ENCODE measurements around the gene OCLN. TPM values are rescaled to one million over a fixed set of nuclear protein-coding genes. Genes with fewer than 3 reads are reported as not detected.
"Not testable (repeated sequence)": the region's sequence is repeated elsewhere in the genome, so short reads cannot be mapped to it uniquely, and the experiment has no call there.

OCLN gene
- total and polyA plus RNA-seq, 7 experiments from 2014 or later, result 0.07 to 8.5 (median 1.6) TPM

GRCh38 chr5:69453487-69453886 lies 39.1 kb upstream of the OCLN start:
- H3K27ac Mint-ChIP-seq; POLR2A ChIA-PET; H3K36me3 ChIP-seq (ENCODE audit: control insufficient read depth in 2 of 3, insufficient read depth in 3 of 3, low read length in 3 of 3); H3K27me3 Mint-ChIP-seq; H3K4me1 Mint-ChIP-seq; H3K4me3 Mint-ChIP-seq; CTCF ChIA-PET; H3K4me1 ChIP-seq (ENCODE audit: control insufficient read depth in 2 of 2, insufficient read depth in 2 of 2, low read length in 2 of 2); H3K4me3 ChIP-seq (ENCODE audit: low read length); H3K27ac ChIP-seq (ENCODE audit: low read depth, low read length); intact Hi-C loops (cut with micrococcal nuclease); ATAC-seq; H3K36me3 Mint-ChIP-seq; H3K9me3 ChIP-seq (ENCODE audit: control insufficient read depth in 2 of 3, low read length in 3 of 3); DNase-seq; H3K9me3 Mint-ChIP-seq; H3K27me3 ChIP-seq (ENCODE audit: control insufficient read depth in 2 of 2, insufficient read depth in 2 of 2, low read length in 2 of 2): not testable (repeated sequence)

GRCh38 chr5:69454460-69455249 lies 37.9 kb upstream of the OCLN start:
- peaks cover 0 to 3% (median 0%) of the 10 kb centered on the region in 5 donors for H3K36me3 Mint-ChIP-seq
- no peak for ATAC-seq
- CTCF ChIA-PET, result interaction anchor here (1.1 kb wide), 1 partner anchor 14 kb away, joined by 3 read pairs; no protein-coding TSS in a partner anchor

GRCh38 chr5:69455428-69455988 lies 37.1 kb upstream of the OCLN start:
- H3K4me3 Mint-ChIP-seq; H3K9me3 ChIP-seq (ENCODE audit: control insufficient read depth in 2 of 3, low read length in 3 of 3); H3K4me1 ChIP-seq (ENCODE audit: control insufficient read depth in 2 of 2, insufficient read depth in 2 of 2, low read length in 2 of 2); intact Hi-C loops (cut with micrococcal nuclease); H3K27ac Mint-ChIP-seq; H3K27me3 ChIP-seq (ENCODE audit: control insufficient read depth in 2 of 2, insufficient read depth in 2 of 2, low read length in 2 of 2); H3K4me1 Mint-ChIP-seq; H3K36me3 ChIP-seq (ENCODE audit: control insufficient read depth in 2 of 3, insufficient read depth in 3 of 3, low read length in 3 of 3); DNase-seq; ATAC-seq; H3K36me3 Mint-ChIP-seq; H3K4me3 ChIP-seq (ENCODE audit: low read length); H3K27ac ChIP-seq (ENCODE audit: low read depth, low read length); POLR2A ChIA-PET: not testable (repeated sequence)
- CTCF ChIA-PET, result interaction anchor here (1.1 kb wide), 1 partner anchor 15 kb away, joined by 3 read pairs; no protein-coding TSS in a partner anchor
- Mint-ChIP-seq H3K27me3 (peaks cover 0 to 11% (median 6%) of the 10 kb centered on the region in 5 donors), H3K9me3 (peaks cover 0 to 12% (median 4%) of the 10 kb centered on the region in 11 donors)

More at GRCh38 chr5:69454460-69455249, 37.9 kb upstream of the OCLN start:
- no peaks in the 10 kb centered on the region for H3K27me3 ChIP-seq (ENCODE audit: control insufficient read depth in 2 of 2, insufficient read depth in 2 of 2, low read length in 2 of 2)
- no peak overlapping the region for H3K4me3 ChIP-seq (ENCODE audit: low read length)
- H3K27ac Mint-ChIP-seq, result no peak overlapping the region
- H3K4me3 Mint-ChIP-seq, result no peak overlapping the region
- no peaks in the 10 kb centered on the region for H3K4me1 ChIP-seq (ENCODE audit: control insufficient read depth in 2 of 2, insufficient read depth in 2 of 2, low read length in 2 of 2)
- peaks cover 0 to 11% (median 6%) of the 10 kb centered on the region in 5 donors for H3K27me3 Mint-ChIP-seq
- H3K27ac ChIP-seq (ENCODE audit: low read depth, low read length), result no peak overlapping the region
- DNase-seq, result no peak
- POLR2A ChIA-PET, result no interaction called here
- intact Hi-C loops (cut with micrococcal nuclease), result no loop called here
- no peaks in the 10 kb centered on the region for H3K36me3 ChIP-seq (ENCODE audit: control insufficient read depth in 2 of 3, insufficient read depth in 3 of 3, low read length in 3 of 3)
- no peaks in the 10 kb centered on the region for H3K4me1 Mint-ChIP-seq
- H3K9me3 ChIP-seq (ENCODE audit: control insufficient read depth in 2 of 3, low read length in 3 of 3), result no peaks in the 10 kb centered on the region
- peaks cover 0 to 12% (median 4%) of the 10 kb centered on the region in 11 donors for H3K9me3 Mint-ChIP-seq

GRCh38 chr5:69462170-69462569 lies 30.4 kb upstream of the OCLN start:
- H3K27me3 ChIP-seq (ENCODE audit: control insufficient read depth in 2 of 2, insufficient read depth in 2 of 2, low read length in 2 of 2), result no peaks in the 10 kb centered on the region
- no peaks in the 10 kb centered on the region for H3K36me3 ChIP-seq (ENCODE audit: control insufficient read depth in 2 of 3, insufficient read depth in 3 of 3, low read length in 3 of 3)
- no peaks in the 10 kb centered on the region for H3K9me3 ChIP-seq (ENCODE audit: control insufficient read depth in 2 of 3, low read length in 3 of 3)
- H3K4me3 ChIP-seq (ENCODE audit: low read length), result no peak overlapping the region
- H3K4me1 Mint-ChIP-seq, result no peaks in the 10 kb centered on the region
- no peaks in the 10 kb centered on the region for H3K4me1 ChIP-seq (ENCODE audit: control insufficient read depth in 2 of 2, insufficient read depth in 2 of 2, low read length in 2 of 2)
- H3K27ac ChIP-seq (ENCODE audit: low read depth, low read length), result no peak overlapping the region
- DNase-seq (no peak), ATAC-seq (no peak)
- H3K27me3 Mint-ChIP-seq, result peaks cover 0 to 12% (median 6%) of the 10 kb centered on the region in 5 donors
- peaks cover 0 to 9% (median 0%) of the 10 kb centered on the region in 11 donors for H3K9me3 Mint-ChIP-seq
- POLR2A ChIA-PET, result no interaction called here
- no peak overlapping the region for H3K27ac Mint-ChIP-seq
- CTCF ChIA-PET, result no interaction called here
- no peaks in the 10 kb centered on the region for H3K36me3 Mint-ChIP-seq
- intact Hi-C loops (cut with micrococcal nuclease), result no loop called here
- H3K4me3 Mint-ChIP-seq, result no peak overlapping the region

GRCh38 chr5:69466375-69466774 lies 26.2 kb upstream of the OCLN start:
- H3K4me3 ChIP-seq (ENCODE audit: low read length); H3K4me3 Mint-ChIP-seq; H3K9me3 ChIP-seq (ENCODE audit: control insufficient read depth in 2 of 3, low read length in 3 of 3); H3K36me3 ChIP-seq (ENCODE audit: control insufficient read depth in 2 of 3, insufficient read depth in 3 of 3, low read length in 3 of 3); H3K9me3 Mint-ChIP-seq; intact Hi-C loops (cut with micrococcal nuclease); ATAC-seq; H3K36me3 Mint-ChIP-seq; H3K27me3 ChIP-seq (ENCODE audit: control insufficient read depth in 2 of 2, insufficient read depth in 2 of 2, low read length in 2 of 2); CTCF ChIA-PET; H3K4me1 ChIP-seq (ENCODE audit: control insufficient read depth in 2 of 2, insufficient read depth in 2 of 2, low read length in 2 of 2); DNase-seq; H3K27ac Mint-ChIP-seq; H3K27ac ChIP-seq (ENCODE audit: low read depth, low read length); H3K4me1 Mint-ChIP-seq; POLR2A ChIA-PET; H3K27me3 Mint-ChIP-seq: not testable (repeated sequence)

- DNase-seq (no peak), ATAC-seq (no peak)
- no peak overlapping the region for H3K27ac ChIP-seq (ENCODE audit: low read depth, low read length)
- Mint-ChIP-seq H3K27ac (no peak overlapping the region), H3K27me3 (peaks cover 0 to 8% (median 2%) of the 10 kb centered on the region in 5 donors), H3K4me1 (no peaks in the 10 kb centered on the region), H3K4me3 (no peak overlapping the region), H3K9me3 (peaks cover 0 to 10% (median 0%) of the 10 kb centered on the region in 11 donors), H3K36me3 (peaks cover 0 to 4% (median 0%) of the 10 kb centered on the region in 5 donors)
- no peaks in the 10 kb centered on the region for H3K9me3 ChIP-seq (ENCODE audit: control insufficient read depth in 2 of 3, low read length in 3 of 3)
- intact Hi-C loops (cut with micrococcal nuclease), result no loop called here
- no peak overlapping the region for H3K4me3 ChIP-seq (ENCODE audit: low read length)
- no peaks in the 10 kb centered on the region for H3K36me3 ChIP-seq (ENCODE audit: control insufficient read depth in 2 of 3, insufficient read depth in 3 of 3, low read length in 3 of 3)
- H3K4me1 ChIP-seq (ENCODE audit: control insufficient read depth in 2 of 2, insufficient read depth in 2 of 2, low read length in 2 of 2), result no peaks in the 10 kb centered on the region
- no peaks in the 10 kb centered on the region for H3K27me3 ChIP-seq (ENCODE audit: control insufficient read depth in 2 of 2, insufficient read depth in 2 of 2, low read length in 2 of 2)
- ChIA-PET POLR2A (no interaction called here), CTCF (no interaction called here)
Measured at GRCh38 chr5:69467442-69468225, 25.0 kb upstream of the OCLN start.
